DMS153 (cell line): Measurements from ENCODE around the gene SLC2A1.

Experiments
- DNase-seq: peaks from one replicate; lab custom pipeline; 2025; lab: John Stamatoyannopoulos, UW

The SLC2A1 gene

GRCh38 chr1:42979896-42980800, 21.5 kb upstream of the SLC2A1 start:
- no peak for DNase-seq

GRCh38 chr1:42979036-42979430, 20.4 kb upstream of the SLC2A1 start:
- DNase-seq, result no peak

- DNase-seq, result no peak
Observed at GRCh38 chr1:42978317-42979035, 19.8 kb upstream of the SLC2A1 start.

GRCh38 chr1:42977653-42978052, 19.0 kb upstream of the SLC2A1 start:
- DNase-seq, result no peak

- DNase-seq, result no peak
Observed at GRCh38 chr1:42975561-42976225, 17.0 kb upstream of the SLC2A1 start.

- DNase-seq, result no peak
Observed at GRCh38 chr1:42974767-42975437, 16.2 kb upstream of the SLC2A1 start.

- DNase-seq, result no peak
Observed at GRCh38 chr1:42973799-42974198, 15.1 kb upstream of the SLC2A1 start.

GRCh38 chr1:42973286-42973685, 14.6 kb upstream of the SLC2A1 start:
- DNase-seq, result no peak

- DNase-seq, result no peak
Observed at GRCh38 chr1:42971841-42972291, 13.2 kb upstream of the SLC2A1 start.

GRCh38 chr1:42970143-42970542, 11.5 kb upstream of the SLC2A1 start:
- DNase-seq, result no peak

- no peak for DNase-seq
Observed at GRCh38 chr1:42968654-42969053, 10.0 kb upstream of the SLC2A1 start.

GRCh38 chr1:42966688-42967612, 8.3 kb upstream of the SLC2A1 start:
- peak; percentile 95 for DNase-seq

- no peak for DNase-seq
Observed at GRCh38 chr1:42965378-42965777, 6.7 kb upstream of the SLC2A1 start.

- DNase-seq, result no peak
Observed at GRCh38 chr1:42964044-42964812, 5.6 kb upstream of the SLC2A1 start.

- peak; percentile 58 for DNase-seq
Observed at GRCh38 chr1:42963378-42964043, 4.8 kb upstream of the SLC2A1 start.

GRCh38 chr1:42962641-42963377, 4.1 kb upstream of the SLC2A1 start:
- peak; percentile 92 for DNase-seq

GRCh38 chr1:42961312-42962091, 2.8 kb upstream of the SLC2A1 start:
- DNase-seq, result no peak
